D341Med (cell line): Measurements from ENCODE around the gene RAP1GAP2.
A peak's percentile ranks its signal among the peaks of the same experiment; 100 is the strongest.

ENCODE experiments used
- DNase-seq: peaks from one replicate; pipeline ENCODE4 v3.0.0; 2012; ENCODE audit warnings: low spot score

The RAP1GAP2 gene

GRCh38 chr17:2786176-2786881 lies 9.9 kb upstream of the RAP1GAP2 start:
- peak; percentile 88 for DNase-seq

DNA sequence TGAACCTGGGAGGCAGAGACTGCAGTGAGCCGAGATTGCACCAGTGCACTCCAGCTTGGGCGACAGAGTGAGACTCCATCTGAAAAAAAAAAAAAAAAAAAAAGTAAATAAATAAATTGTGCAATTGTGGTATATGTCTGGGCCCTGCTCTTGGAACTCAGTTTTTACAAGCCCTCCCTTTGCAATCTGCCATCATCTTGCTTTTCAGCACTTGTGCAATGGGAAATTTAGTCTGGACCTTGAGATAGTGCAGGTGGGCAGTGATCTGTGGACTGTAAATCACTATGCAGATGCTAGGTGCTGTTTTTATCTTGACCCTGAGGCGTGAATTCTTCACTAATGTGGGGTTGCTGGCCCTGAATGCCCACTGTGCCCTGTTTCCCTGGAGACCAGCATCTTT lies 6.5 kb upstream of the RAP1GAP2 start:
- no peak for DNase-seq

- no peak for DNase-seq
These were observed 3.7 kb upstream of the RAP1GAP2 start for GRCh38 chr17:2792366-2793169.

GRCh38 chr17:2794111-2794803 lies 2.0 kb upstream of the RAP1GAP2 start:
- no peak for DNase-seq

DNA sequence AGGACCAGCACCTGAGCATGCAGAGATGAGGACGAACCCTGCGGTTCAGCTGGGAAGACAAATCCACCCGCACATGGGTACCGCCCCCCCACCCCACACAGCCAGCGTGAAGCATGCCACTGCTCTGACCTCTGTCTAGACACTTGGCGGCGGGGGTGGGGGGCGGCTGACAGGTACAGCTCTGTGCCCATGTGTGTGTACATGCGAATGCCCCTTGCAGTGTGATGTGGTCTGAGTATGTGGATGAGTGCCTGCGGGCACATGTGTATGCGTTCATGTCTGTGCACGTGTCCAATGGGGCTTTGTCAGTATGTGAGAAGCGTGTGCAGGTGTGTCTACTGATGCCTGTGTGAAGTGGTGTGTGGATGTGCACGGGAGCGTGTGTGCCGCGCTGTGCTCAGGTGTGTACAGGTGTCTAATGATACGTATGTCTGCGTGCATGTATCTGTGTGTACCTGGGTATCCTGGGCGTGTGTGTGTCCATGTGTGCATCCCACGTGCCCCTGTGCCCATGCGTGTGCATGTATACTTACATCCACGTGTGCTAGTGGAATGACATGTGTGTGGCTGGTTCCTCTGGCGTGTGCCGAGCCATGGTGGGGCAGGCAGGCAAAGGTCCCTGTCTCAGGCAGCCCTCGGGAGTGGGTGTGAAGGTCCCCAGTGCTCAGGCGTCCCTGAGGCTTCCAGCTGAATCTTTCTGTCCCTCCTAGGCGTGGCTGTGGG lies 636 bp upstream of the RAP1GAP2 start:
- no peak for DNase-seq

DNA sequence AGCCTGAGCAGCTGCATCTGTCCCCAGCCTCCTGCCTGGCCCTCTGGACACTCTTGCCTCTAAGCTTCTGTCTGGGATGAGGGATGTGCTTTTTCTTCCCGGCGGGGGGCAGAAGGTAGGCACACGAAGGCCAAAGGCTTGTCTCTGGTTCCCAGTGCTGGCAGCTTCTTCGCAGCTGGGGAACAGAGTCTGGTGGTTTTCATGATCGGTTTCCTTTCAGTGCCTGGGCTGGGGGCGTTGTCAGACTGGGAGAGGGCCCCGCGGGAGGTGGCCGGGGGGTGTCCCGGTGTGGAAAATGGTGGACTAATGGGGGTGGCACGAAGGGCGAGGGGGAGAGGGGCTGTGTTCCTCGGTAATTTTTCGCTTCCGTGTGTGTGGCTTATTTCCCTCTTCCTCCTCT lies 988 bp downstream of the RAP1GAP2 start:
- no peak for DNase-seq

GRCh38 chr17:2797637-2798036 lies 1.4 kb downstream of the RAP1GAP2 start:
- DNase-seq: no peak

- DNase-seq: no peak
These were observed 1.9 kb downstream of the RAP1GAP2 start for GRCh38 chr17:2798188-2798587.

- DNase-seq: no peak
These were observed 2.4 kb downstream of the RAP1GAP2 start for GRCh38 chr17:2798678-2799077.

DNA sequence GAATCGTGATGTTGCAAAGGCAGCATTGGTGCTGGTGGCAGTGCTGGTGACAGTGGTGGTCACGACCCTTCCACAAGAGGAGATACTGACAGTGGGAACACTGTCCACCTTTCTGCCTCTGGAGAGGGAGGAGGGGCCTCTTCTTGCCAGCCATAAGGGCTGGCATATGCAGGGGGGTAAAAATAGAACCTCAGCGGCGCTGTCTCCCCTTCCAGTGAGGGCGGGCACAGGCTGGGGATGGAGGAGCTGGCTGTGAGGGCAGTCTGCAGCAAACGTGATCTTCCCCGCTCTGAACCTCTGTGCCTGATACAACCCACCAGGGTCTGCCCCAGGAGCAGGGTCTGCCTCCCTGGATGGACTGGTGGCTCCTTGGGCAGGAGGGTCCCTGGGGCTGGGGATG lies 3.4 kb downstream of the RAP1GAP2 start:
- DNase-seq: no peak

DNA sequence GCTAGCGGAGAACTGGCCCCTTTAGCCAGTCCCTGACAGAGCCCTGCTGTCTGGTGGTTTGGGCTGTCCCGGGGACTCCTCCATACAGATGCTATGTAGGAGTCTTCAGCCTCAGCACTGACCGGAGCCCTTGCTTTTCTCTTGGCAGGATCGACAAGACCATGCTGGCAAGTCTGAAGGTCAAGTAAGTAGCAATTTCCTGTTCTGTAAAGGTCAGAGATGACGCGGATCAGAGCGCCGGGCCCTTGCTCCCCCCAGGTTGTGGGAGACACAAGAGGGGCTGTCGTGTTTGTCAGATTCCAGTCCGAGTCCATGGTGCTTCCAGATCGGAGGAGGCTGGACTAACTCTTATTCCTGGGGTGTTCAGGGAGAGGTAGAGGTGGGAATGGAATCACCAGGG lies 4.1 kb downstream of the RAP1GAP2 start:
- DNase-seq: no peak

DNA sequence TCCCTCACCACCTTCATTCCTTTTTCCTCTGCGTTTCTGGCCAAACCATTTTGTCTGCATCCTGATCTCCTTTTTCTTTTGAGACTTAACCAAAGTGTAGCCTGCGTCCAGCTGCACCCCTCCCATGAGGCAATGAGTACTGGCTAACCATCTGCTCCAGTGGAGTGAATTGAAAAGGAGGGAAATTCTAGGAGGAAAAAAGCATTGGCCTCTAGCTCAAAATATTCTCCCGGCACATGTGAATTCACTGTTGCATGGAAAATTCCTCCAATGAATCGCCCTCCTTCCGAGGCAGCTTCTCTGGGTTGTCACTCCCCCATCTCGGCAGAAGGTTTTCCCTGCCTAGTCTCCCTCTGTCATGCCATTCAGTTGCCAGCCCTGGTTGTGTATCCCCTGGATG lies 5.6 kb downstream of the RAP1GAP2 start:
- DNase-seq: no peak

DNA sequence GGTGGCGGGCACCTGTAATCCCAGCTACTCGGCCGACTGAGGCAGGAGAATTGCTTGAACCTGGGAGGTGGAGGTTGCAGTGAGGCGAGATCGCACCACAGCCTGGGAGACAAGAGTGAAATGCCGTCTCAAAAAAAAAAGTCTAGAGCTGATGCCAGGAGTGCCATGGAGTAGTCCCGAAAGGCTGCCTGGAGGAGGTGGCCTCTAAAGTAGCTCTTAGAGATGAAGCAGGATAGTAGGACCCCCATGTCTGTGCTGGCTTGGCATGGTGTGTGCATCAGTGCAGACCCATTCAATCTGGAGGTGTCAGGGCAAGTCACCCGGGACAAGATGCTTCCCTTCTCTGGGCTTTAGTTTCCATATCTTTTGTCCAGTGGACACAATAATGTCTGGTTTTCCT lies 6.3 kb downstream of the RAP1GAP2 start:
- DNase-seq: no peak

DNA sequence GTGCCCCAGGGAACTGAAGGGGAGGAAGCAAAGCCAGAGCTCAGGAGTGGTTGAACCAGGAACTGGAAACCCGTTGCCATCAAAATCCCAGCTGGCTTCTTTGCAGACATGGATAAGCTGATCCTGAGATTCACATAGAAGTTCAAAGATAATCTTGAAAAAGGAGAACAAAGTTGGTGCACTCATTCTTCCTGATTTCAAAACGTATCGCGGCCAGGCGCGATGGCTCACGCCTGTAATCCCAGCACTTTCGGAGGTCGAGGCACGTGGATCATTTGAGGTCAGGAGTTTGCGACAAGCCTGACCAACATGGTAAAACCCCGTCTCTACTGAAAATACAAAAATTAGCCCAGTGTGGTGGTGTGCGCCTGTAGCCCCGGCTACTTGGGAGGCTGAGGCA lies 7.1 kb downstream of the RAP1GAP2 start:
- no peak for DNase-seq

GRCh38 chr17:2803971-2804370 lies 7.7 kb downstream of the RAP1GAP2 start:
- DNase-seq: no peak

DNA sequence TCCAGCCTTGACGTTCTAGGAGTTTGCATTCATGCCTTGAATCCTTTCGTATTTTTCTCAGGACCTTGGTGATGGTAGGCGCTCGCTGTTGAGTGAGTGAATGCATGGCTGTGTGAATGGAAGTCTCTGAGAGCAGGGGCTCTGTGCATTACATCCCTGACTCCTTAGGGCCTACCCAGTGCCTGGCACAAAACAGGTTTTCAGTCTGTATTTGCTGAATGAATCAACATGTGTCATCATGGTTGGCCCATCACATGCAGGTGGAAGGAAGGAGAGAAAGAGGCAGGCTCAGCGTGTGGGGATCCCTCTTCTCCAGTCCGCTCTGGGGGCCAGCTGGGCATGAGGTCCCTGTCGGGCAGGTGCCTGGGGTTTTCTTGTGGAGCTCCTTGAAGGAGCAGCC lies 8.7 kb downstream of the RAP1GAP2 start:
- no peak for DNase-seq

- DNase-seq: no peak
These were observed 9.7 kb downstream of the RAP1GAP2 start for GRCh38 chr17:2805961-2806360.

- DNase-seq: no peak
These were observed 12.4 kb downstream of the RAP1GAP2 start for GRCh38 chr17:2808367-2809335.

- no peak for DNase-seq
These were observed 13.1 kb downstream of the RAP1GAP2 start for GRCh38 chr17:2809337-2809736.

- DNase-seq: no peak
These were observed 17.8 kb downstream of the RAP1GAP2 start for GRCh38 chr17:2814049-2814448.
